PC-9 (cell line): ENCODE data around the gene CLDN22.

ENCODE experiments used
- CTCF ChIP-seq: fragments of 200-600 bp; sonication (generic); conservative IDR thresholded peaks from 2 replicates; pipeline ENCODE4 v1.6.1; 2017; ENCODE audit warnings: mixed run types, antibody characterized with exemption, mild to moderate bottlenecking, moderate library complexity
- EZH2 ChIP-seq: fragments of 200-600 bp; sonication (generic); IDR thresholded peaks from 2 replicates; pipeline ENCODE4 v1.8.0; 2017; ENCODE audit warnings: antibody characterized with exemption, low read depth

DNA sequence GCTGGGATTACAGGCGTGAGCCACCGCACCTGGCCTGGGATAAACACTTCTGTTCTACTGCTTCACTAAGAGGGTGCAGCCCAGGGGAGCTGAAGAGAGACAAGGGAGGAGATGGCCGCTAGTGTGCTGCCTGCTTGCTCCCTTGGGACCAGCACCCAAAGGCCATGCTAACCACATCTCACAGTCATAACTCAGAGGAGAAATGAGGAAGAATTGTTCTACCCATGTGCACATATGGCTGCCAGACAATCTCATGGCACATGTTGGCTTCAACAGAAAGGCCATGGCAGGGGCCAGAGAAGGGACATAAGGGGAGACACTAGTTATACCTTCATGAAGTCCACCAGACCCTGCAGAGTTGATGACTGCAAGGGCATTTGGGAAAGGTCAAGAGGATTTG lies 22.4 kb downstream of the CLDN22 start:
- no peak for TF ChIP-seq CTCF
- no peak for TF ChIP-seq EZH2
